H9 (cell line): ENCODE data around the gene ACSL3. TPM values are rescaled to one million over a fixed set of nuclear protein-coding genes. Genes with fewer than 3 reads are reported as not detected.

ENCODE experiments used
- DNase-seq: peaks from one replicate; pipeline ENCODE4 v3.0.0-alpha.2; 2017
- H2AFZ ChIP-seq: one replicate; pipeline ENCODE4 v1.6.1; 2013; ENCODE audit warnings: mild to moderate bottlenecking, low read length, control low read depth, moderate library complexity
- H2AK5ac ChIP-seq: 2 replicates; pipeline ENCODE4 v1.6.1; 2013; ENCODE audit warnings: low read length, control low read depth, mixed read lengths; ENCODE audit not compliant: insufficient read length
- H2BK120ac ChIP-seq: one replicate; pipeline ENCODE4 v1.6.1; 2013; ENCODE audit warnings: low read depth, mild to moderate bottlenecking, low read length, control low read depth, inconsistent platforms; ENCODE audit not compliant: poor library complexity, severe bottlenecking
- H2BK12ac ChIP-seq: 2 replicates; pipeline ENCODE4 v1.6.1; 2013; ENCODE audit warnings: low read length, control low read depth, mixed read lengths, low read depth; ENCODE audit not compliant: insufficient read length
- H2BK15ac ChIP-seq: 2 replicates; pipeline ENCODE4 v1.6.1; 2013; ENCODE audit warnings: low read depth, low read length, control low read depth
- H2BK20ac ChIP-seq: one replicate; pipeline ENCODE4 v1.6.1; 2013; ENCODE audit warnings: low read depth, mild to moderate bottlenecking, low read length, control low read depth, inconsistent platforms; ENCODE audit not compliant: poor library complexity, severe bottlenecking
- H2BK5ac ChIP-seq: 2 replicates; pipeline ENCODE4 v1.6.1; 2013; ENCODE audit warnings: low read length, control low read depth, mixed read lengths; ENCODE audit not compliant: insufficient read length
- H3K14ac ChIP-seq: 2 replicates; pipeline ENCODE4 v1.6.1; 2013; ENCODE audit warnings: low read length, control low read depth; ENCODE audit not compliant: insufficient read depth
- H3K18ac ChIP-seq: 2 replicates; pipeline ENCODE4 v1.6.1; 2013; ENCODE audit warnings: low read depth, mild to moderate bottlenecking, mixed read lengths, low read length, control low read depth; ENCODE audit not compliant: insufficient read length
- H3K23ac ChIP-seq: 2 replicates; pipeline ENCODE4 v1.6.1; 2013; ENCODE audit warnings: low read length, control low read depth, mixed read lengths, low read depth; ENCODE audit not compliant: insufficient read length
- H3K23me2 ChIP-seq: 2 replicates; pipeline ENCODE4 v1.6.1; 2013; ENCODE audit warnings: low read depth, mild to moderate bottlenecking, mixed read lengths, low read length, control low read depth; ENCODE audit not compliant: insufficient read length, poor library complexity, severe bottlenecking
- H3K27ac ChIP-seq: 2 replicates; pipeline ENCODE4 v1.5.1; 2013; ENCODE audit warnings: low read length, control low read depth, mixed read lengths, low read depth; ENCODE audit not compliant: insufficient read length
- H3K27me3 ChIP-seq: 2 replicates; pipeline ENCODE4 v1.6.1; 2013; ENCODE audit warnings: low read length, control low read depth, inconsistent platforms; ENCODE audit not compliant: insufficient read depth
- H3K4ac ChIP-seq: 2 replicates; pipeline ENCODE4 v1.6.1; 2013; ENCODE audit warnings: low read depth, mild to moderate bottlenecking, control low read depth, inconsistent platforms, low read length, moderate library complexity
- H3K4me1 ChIP-seq: 2 replicates; pipeline ENCODE4 v1.6.1; 2013; ENCODE audit warnings: low read length, control low read depth, inconsistent platforms; ENCODE audit not compliant: insufficient read depth
- H3K4me2 ChIP-seq: 2 replicates; pipeline ENCODE4 v1.6.1; 2013; ENCODE audit warnings: low read length, control low read depth, mixed read lengths; ENCODE audit not compliant: insufficient read length, insufficient read depth
- H3K56ac ChIP-seq: 2 replicates; pipeline ENCODE4 v1.6.1; 2013; ENCODE audit warnings: low read depth, mild to moderate bottlenecking, mixed read lengths, low read length, control low read depth; ENCODE audit not compliant: insufficient read length
- H3K79me1 ChIP-seq: 2 replicates; pipeline ENCODE4 v1.6.1; 2013; ENCODE audit warnings: low read depth, mild to moderate bottlenecking, moderate library complexity, low read length, control low read depth, inconsistent platforms; ENCODE audit not compliant: insufficient read depth, poor library complexity, severe bottlenecking
- H3K79me2 ChIP-seq: 2 replicates; pipeline ENCODE4 v1.6.1; 2013; ENCODE audit warnings: low read length, control low read depth, inconsistent platforms; ENCODE audit not compliant: insufficient read depth
- H3K9ac ChIP-seq: 2 replicates; pipeline ENCODE4 v1.6.1; 2013; ENCODE audit warnings: low read length, control low read depth, mixed read lengths; ENCODE audit not compliant: insufficient read length; ENCODE audit errors: extremely low read depth
- H3K9me3 ChIP-seq: one replicate; pipeline ENCODE4 v1.6.1; 2013; ENCODE audit warnings: low read depth, low read length, inconsistent platforms; ENCODE audit not compliant: control insufficient read depth
- H3T11ph ChIP-seq: one replicate; pipeline ENCODE4 v1.6.1; 2013; ENCODE audit warnings: mild to moderate bottlenecking, low read length, control low read depth, inconsistent platforms
- H4K20me1 ChIP-seq: one replicate; pipeline ENCODE4 v1.6.1; 2013; ENCODE audit not compliant: control insufficient read depth, insufficient read length, insufficient read depth
- H4K5ac ChIP-seq: 2 replicates; pipeline ENCODE4 v1.6.1; 2013; ENCODE audit warnings: low read depth, mild to moderate bottlenecking, mixed read lengths, low read length, control low read depth; ENCODE audit not compliant: insufficient read length
- H4K8ac ChIP-seq: replicated peaks from 2 replicates; pipeline ENCODE4 v1.6.1; 2013; ENCODE audit warnings: low read length, control low read depth, mixed read lengths, low read depth; ENCODE audit not compliant: insufficient read length
- H4K91ac ChIP-seq: 2 replicates; pipeline ENCODE4 v1.6.1; 2013; ENCODE audit warnings: low read depth, mild to moderate bottlenecking, moderate library complexity, mixed read lengths, low read length, control low read depth; ENCODE audit not compliant: insufficient read length
- H3K27ac Mint-ChIP-seq, 3 experiments: 2 replicates in 2 of 3; 3 replicates in 1 of 3; pipeline ENCODE4 v1.8.0; 2020 to 2021; ENCODE audit warnings: mixed read lengths in 3 of 3, mild to moderate bottlenecking in 1 of 3, moderate library complexity in 1 of 3
- H3K27me3 Mint-ChIP-seq: 2 replicates; pipeline ENCODE4 v1.8.0; 2021; ENCODE audit warnings: low read depth, mild to moderate bottlenecking, moderate library complexity, mixed read lengths
- H3K36me3 Mint-ChIP-seq, 3 experiments: 2 replicates in 2 of 3; 3 replicates in 1 of 3; pipeline ENCODE4 v1.8.0; 2020 to 2021; ENCODE audit warnings: low read depth in 3 of 3, mixed read lengths in 3 of 3; ENCODE audit not compliant: insufficient read depth in 1 of 3
- H3K4me1 Mint-ChIP-seq, 2 experiments: 2 replicates each; pipeline ENCODE4 v1.8.0; 2020; ENCODE audit warnings: mixed read lengths in 2 of 2
- H3K4me3 Mint-ChIP-seq, 2 experiments: 2 replicates in 1 of 2; 3 replicates in 1 of 2; pipeline ENCODE4 v1.8.0; 2020 to 2021; ENCODE audit warnings: mild to moderate bottlenecking in 2 of 2, mixed read lengths in 2 of 2, moderate library complexity in 1 of 2
- H3K9me3 Mint-ChIP-seq, 2 experiments: 2 replicates in 1 of 2; 3 replicates in 1 of 2; pipeline ENCODE4 v1.8.0; 2020; ENCODE audit warnings: mild to moderate bottlenecking in 2 of 2, mixed read lengths in 2 of 2, moderate library complexity in 1 of 2
- CTCF ChIP-seq: fragments of 200-600 bp; sonication (generic); conservative IDR thresholded peaks from 3 replicates; pipeline ENCODE4 v1.8.0; 2021; ENCODE audit warnings: antibody characterized with exemption, mild to moderate bottlenecking
- WGBS: extraction: QIAGEN DNeasy Blood & Tissue Kit; methylation state at CpG from one replicate; pipeline ENCODE4 v1.1.7; 2013; ENCODE audit warnings: missing lambda C conversion rate, low lambda C conversion rate, mixed read lengths; ENCODE audit not compliant: insufficient read length; ENCODE audit errors: extremely low coverage; 5-methylcytosine and 5-hydroxymethylcytosine counted together
- total RNA-seq: library from RNA; stranded (reverse); gene quantifications from 2 replicates; pipeline ENCODE4 v1.2.1, GENCODE V29; 2021

The ACSL3 gene
- total RNA-seq, 1 experiment from 2014 or later = 60.9 TPM

GRCh38 chr2:222859786-222860612 lies 837 bp upstream of the ACSL3 start:
- no peak overlapping the region for H2BK120ac ChIP-seq
- H2BK15ac ChIP-seq = no peak overlapping the region
- no peak overlapping the region for H2AK5ac ChIP-seq
- H4K5ac ChIP-seq = no peak overlapping the region
- no peak overlapping the region for H3K9ac ChIP-seq
- H3T11ph ChIP-seq = no peak overlapping the region
- no CpG with 5 or more reads among the region's 10 CpGs for WGBS
- H4K20me1 ChIP-seq = no peaks in the 10 kb centered on the region
- H4K91ac ChIP-seq = no peak overlapping the region
- no peak for TF ChIP-seq CTCF
- H3K79me1 ChIP-seq = no peaks in the 10 kb centered on the region
- no peak overlapping the region for H3K27ac ChIP-seq
- peak overlapping the region in 1 of 2 experiments; percentile 79; a peak in 4 of 5 replicates for H3K4me3 Mint-ChIP-seq
- H3K23ac ChIP-seq = no peak overlapping the region
- H3K4me2 ChIP-seq = peak overlapping the region; percentile 41
- H2BK20ac ChIP-seq = no peak overlapping the region
- no peaks in the 10 kb centered on the region for H3K9me3 ChIP-seq
- H3K9me3 Mint-ChIP-seq = no peaks in the 10 kb centered on the region; a peak in 1 of 5 replicates
- H2BK12ac ChIP-seq = no peak overlapping the region
- no peak overlapping the region for H3K14ac ChIP-seq
- peaks cover 7% of the 10 kb centered on the region for H3K23me2 ChIP-seq
- H3K27me3 ChIP-seq = no peaks in the 10 kb centered on the region
- peaks cover 0 to 4% (median 0%) of the 10 kb centered on the region in 3 experiments; a peak in 2 of 7 replicates for H3K36me3 Mint-ChIP-seq
- H3K4ac ChIP-seq = no peak overlapping the region
- no peak overlapping the region for H3K56ac ChIP-seq
- DNase-seq = peak; percentile 50
- H4K8ac ChIP-seq = no peak overlapping the region
- peaks cover 32% of the 10 kb centered on the region; the same call in 1 of the 2 replicates for H3K79me2 ChIP-seq
- H3K4me1 Mint-ChIP-seq = peaks cover 7 to 8% of the 10 kb centered on the region in 2 experiments
- no peak overlapping the region for H2AFZ ChIP-seq
- H3K27me3 Mint-ChIP-seq = no peaks in the 10 kb centered on the region; the same call in 1 of the 2 replicates
- no peak overlapping the region for H2BK5ac ChIP-seq
- H3K18ac ChIP-seq = no peak overlapping the region
- H3K4me1 ChIP-seq = peaks cover 18% of the 10 kb centered on the region
- peak overlapping the region in 2 of 3 experiments; percentile 18 to 98; a peak in 4 of 7 replicates for H3K27ac Mint-ChIP-seq
